ENCODE results near the gene PPP1CA. TPM values are rescaled to one million over a fixed set of nuclear protein-coding genes. Genes with fewer than 3 reads are reported as not detected.
"Not testable (repeated sequence)": the region's sequence is repeated elsewhere in the genome, so short reads cannot be mapped to it uniquely, and the experiment has no call there.

The PPP1CA gene
- total RNA-seq, 4 donors from 2014 or later = 50.6 to 97.8 (median 72.7) TPM

GRCh38 chr11:67429038-67429668 lies 27.5 kb upstream of the PPP1CA start:
- DNase-seq (ENCODE audit: low spot score in 2 of 2) = no peak
- peaks cover 0 to 26% (median 10%) of the 10 kb centered on the region in 4 donors for H3K4me1 ChIP-seq
- peak overlapping the region; percentile 78 to 100 (median 87) for H3K4me3 ChIP-seq
- H3K27ac ChIP-seq = peak overlapping the region; percentile 83 to 98 (median 93)
- H3K9me3 ChIP-seq = no peaks in the 10 kb centered on the region
- WGBS, 2 donors = 47 to 51% methylated on average over 11 to 12 of the region's 12 CpGs
- H3K27me3 ChIP-seq = no peaks in the 10 kb centered on the region
- TF ChIP-seq EP300 (IDR thresholded peaks at IDR 0.05) = no peak
- no peak for TF ChIP-seq CTCF (IDR thresholded peaks at IDR 0.05)
- no peak for TF ChIP-seq POLR2A (IDR thresholded peaks at IDR 0.05)
- peaks cover 0 to 46% (median 19%) of the 10 kb centered on the region in 3 donors for H3K36me3 ChIP-seq

GRCh38 chr11:67428052-67429001 lies 26.7 kb upstream of the PPP1CA start, which contains the start of gene RPS6KB2:
RPS6KB2 (plus strand) TSS chr11:67428494; CDS start chr11:67428546, 52 bp downstream.
- H3K27me3 ChIP-seq = no peaks in the 10 kb centered on the region
- peak within 1 kb of the TSS; percentile 78 to 100 (median 87) for H3K4me3 ChIP-seq
- TF ChIP-seq EP300 (IDR thresholded peaks at IDR 0.05) (peak; percentile 98 to 100), CTCF (IDR thresholded peaks at IDR 0.05) (peak in 2 of 5 experiments; percentile 31 to 54), POLR2A (IDR thresholded peaks at IDR 0.05) (peak; percentile 82 to 92)
- H3K36me3 ChIP-seq = peaks cover 0 to 38% (median 14%) of the 10 kb centered on the region in 3 donors
- H3K27ac ChIP-seq = peak within 1 kb of the TSS; percentile 83 to 98 (median 93)
- H3K9me3 ChIP-seq = no peaks in the 10 kb centered on the region
- WGBS, 2 donors = 0 to 2% methylated on average over 41 to 54 of the region's 68 CpGs
- peak; percentile 99 to 100 for DNase-seq (ENCODE audit: low spot score in 2 of 2)
- peaks cover 0 to 26% (median 10%) of the 10 kb centered on the region in 4 donors for H3K4me1 ChIP-seq

GRCh38 chr11:67427364-67427859 lies 25.8 kb upstream of the PPP1CA start:
- 85 to 90% methylated on average over 19 of the region's 19 CpGs for WGBS, 2 donors
- not testable (repeated sequence) for DNase-seq (ENCODE audit: low spot score in 2 of 2); H3K9me3 ChIP-seq; H3K27me3 ChIP-seq
- H3K27ac ChIP-seq = peak overlapping the region; percentile 83 to 98 (median 93)
- H3K36me3 ChIP-seq = peaks cover 0 to 29% (median 6%) of the 10 kb centered on the region in 3 donors
- peak overlapping the region; percentile 78 to 100 (median 87) for H3K4me3 ChIP-seq
- peaks cover 0 to 26% (median 10%) of the 10 kb centered on the region in 4 donors for H3K4me1 ChIP-seq

- H3K27ac ChIP-seq = no peak overlapping the region
- TF ChIP-seq POLR2A (IDR thresholded peaks at IDR 0.05) (no peak), CTCF (IDR thresholded peaks at IDR 0.05) (no peak), EP300 (IDR thresholded peaks at IDR 0.05) (no peak)
- no peaks in the 10 kb centered on the region for H3K27me3 ChIP-seq
- H3K4me1 ChIP-seq = peaks cover 0 to 32% (median 12%) of the 10 kb centered on the region in 4 donors
- H3K36me3 ChIP-seq = no peaks in the 10 kb centered on the region
- H3K9me3 ChIP-seq = no peaks in the 10 kb centered on the region
- no peak for DNase-seq (ENCODE audit: low spot score in 2 of 2)
- WGBS, 2 donors = 60 to 81% methylated on average over 5 to 23 of the region's 34 CpGs
- H3K4me3 ChIP-seq = no peak overlapping the region
These were observed 22.4 kb upstream of the PPP1CA start for GRCh38 chr11:67423891-67424613.

GRCh38 chr11:67423466-67423865 lies 21.8 kb upstream of the PPP1CA start:
- Histone ChIP-seq H3K9me3 (no peaks in the 10 kb centered on the region), H3K27me3 (no peaks in the 10 kb centered on the region), H3K36me3 (no peaks in the 10 kb centered on the region), H3K27ac (no peak overlapping the region), H3K4me3 (no peak overlapping the region), H3K4me1 (peaks cover 0 to 34% (median 12%) of the 10 kb centered on the region in 4 donors)
- DNase-seq (ENCODE audit: low spot score in 2 of 2) = no peak
- WGBS, 2 donors = 90 to 91% methylated on average over 11 to 12 of the region's 13 CpGs
- TF ChIP-seq EP300 (IDR thresholded peaks at IDR 0.05) (no peak), POLR2A (IDR thresholded peaks at IDR 0.05) (no peak), CTCF (IDR thresholded peaks at IDR 0.05) (no peak)
